HAP-1 (cell line): Measurements from ENCODE around the gene TNIP1.

Experiments used
- DNase-seq, 2 experiments: peaks; one replicate each; pipeline ENCODE4 v3.0.0-alpha.2; 2016 to 2020; ENCODE audit warnings: low spot score in 2 of 2
- H3K27me3 ChIP-seq: fragments of 250-450 bp; sonication (Bioruptor Pico); 2 replicates; pipeline ENCODE4 v1.5.1; 2020; ENCODE audit warnings: low read depth, mild to moderate bottlenecking, moderate library complexity
- H3K36me3 ChIP-seq: fragments of 250-450 bp; sonication (Bioruptor Pico); replicated peaks from 2 replicates; pipeline ENCODE4 v1.5.1; 2020; ENCODE audit warnings: mild to moderate bottlenecking
- H3K4me1 ChIP-seq: fragments of 250-450 bp; sonication (Bioruptor Pico); 2 replicates; pipeline ENCODE4 v1.5.1; 2020; ENCODE audit warnings: mild to moderate bottlenecking
- H3K4me3 ChIP-seq: fragments of 250-450 bp; sonication (Bioruptor Pico); 2 replicates; pipeline ENCODE4 v1.5.1; 2020; ENCODE audit warnings: mild to moderate bottlenecking, moderate library complexity
- H3K9me3 ChIP-seq: fragments of 250-450 bp; sonication (Bioruptor Pico); 2 replicates; pipeline ENCODE4 v1.5.1; 2020; ENCODE audit warnings: mild to moderate bottlenecking, moderate library complexity
- in situ Hi-C: fragments of 300-500 bp; cut with MboI; formaldehyde crosslinking; loops from 3 replicates; pipeline ENCODE4 v1.14.3; 2020; ENCODE audit warnings: low sequenced_read_pairs, inconsistent platforms, mixed read lengths

TNIP1 gene

GRCh38 chr5:151063142-151063989 is 17.5 kb downstream of the TNIP1 start:
- H3K4me3 ChIP-seq, result no peak overlapping the region
- DNase-seq, result no peak
- in situ Hi-C loops, result no loop called here
- no peaks in the 10 kb centered on the region for H3K27me3 ChIP-seq
- peaks cover 11% of the 10 kb centered on the region for H3K36me3 ChIP-seq
- H3K9me3 ChIP-seq, result no peaks in the 10 kb centered on the region
- no peaks in the 10 kb centered on the region for H3K4me1 ChIP-seq

- Histone ChIP-seq H3K27me3 (no peaks in the 10 kb centered on the region), H3K9me3 (no peaks in the 10 kb centered on the region), H3K36me3 (peaks cover 11% of the 10 kb centered on the region), H3K4me3 (no peak overlapping the region), H3K4me1 (no peaks in the 10 kb centered on the region)
- DNase-seq, result no peak
- in situ Hi-C loops, result no loop called here
Observed at GRCh38 chr5:151062405-151063141, 18.3 kb downstream of the TNIP1 start.

GRCh38 chr5:151060742-151061141 is 20.1 kb downstream of the TNIP1 start:
- in situ Hi-C loops, result no loop called here
- peaks cover 11% of the 10 kb centered on the region for H3K36me3 ChIP-seq
- no peaks in the 10 kb centered on the region for H3K9me3 ChIP-seq
- no peaks in the 10 kb centered on the region for H3K4me1 ChIP-seq
- H3K4me3 ChIP-seq, result no peak overlapping the region
- no peaks in the 10 kb centered on the region for H3K27me3 ChIP-seq
- no peak for DNase-seq

GRCh38 chr5:151058891-151059489 is 21.8 kb downstream of the TNIP1 start:
- in situ Hi-C loops, result loop anchor here (10.0 kb wide), 1 partner anchor 106 kb away; no protein-coding TSS in a partner anchor
- Histone ChIP-seq H3K4me3 (no peak overlapping the region), H3K4me1 (no peaks in the 10 kb centered on the region)

GRCh38 chr5:151058301-151058700 is 22.5 kb downstream of the TNIP1 start:
- in situ Hi-C loops, result loop anchor here (10.0 kb wide), 1 partner anchor 106 kb away; no protein-coding TSS in a partner anchor

More at GRCh38 chr5:151058891-151059489, 21.8 kb downstream of the TNIP1 start:
- no peak for DNase-seq
- Histone ChIP-seq H3K27me3 (no peaks in the 10 kb centered on the region), H3K36me3 (peaks cover 11% of the 10 kb centered on the region), H3K9me3 (no peaks in the 10 kb centered on the region)

GRCh38 chr5:151056379-151057325 is 24.2 kb downstream of the TNIP1 start:
- H3K27me3 ChIP-seq, result no peaks in the 10 kb centered on the region
- no peaks in the 10 kb centered on the region for H3K4me1 ChIP-seq
- H3K9me3 ChIP-seq, result no peaks in the 10 kb centered on the region
- in situ Hi-C loops, result loop anchor here (10.0 kb wide), 1 partner anchor 108 kb away; no protein-coding TSS in a partner anchor
- peaks cover 2% of the 10 kb centered on the region for H3K36me3 ChIP-seq
- H3K4me3 ChIP-seq, result no peak overlapping the region
- DNase-seq, result no peak

More at GRCh38 chr5:151058301-151058700, 22.5 kb downstream of the TNIP1 start:
- H3K4me1 ChIP-seq, result no peaks in the 10 kb centered on the region
- H3K27me3 ChIP-seq, result no peaks in the 10 kb centered on the region
- DNase-seq, result no peak
- no peak overlapping the region for H3K4me3 ChIP-seq
- H3K9me3 ChIP-seq, result no peaks in the 10 kb centered on the region
- H3K36me3 ChIP-seq, result peaks cover 11% of the 10 kb centered on the region

- Histone ChIP-seq H3K36me3 (no peaks in the 10 kb centered on the region), H3K4me3 (no peak overlapping the region), H3K9me3 (no peaks in the 10 kb centered on the region), H3K4me1 (no peaks in the 10 kb centered on the region), H3K27me3 (no peaks in the 10 kb centered on the region)
- DNase-seq, result no peak
- in situ Hi-C loops, result loop anchor here (10.0 kb wide), 1 partner anchor 109 kb away; no protein-coding TSS in a partner anchor
Observed at GRCh38 chr5:151055336-151055735, 25.5 kb downstream of the TNIP1 start.

- H3K9me3 ChIP-seq, result no peaks in the 10 kb centered on the region
- H3K27me3 ChIP-seq, result no peaks in the 10 kb centered on the region
- no peaks in the 10 kb centered on the region for H3K36me3 ChIP-seq
- H3K4me1 ChIP-seq, result no peaks in the 10 kb centered on the region
- in situ Hi-C loops, result loop anchor here (10.0 kb wide), 1 partner anchor 110 kb away; no protein-coding TSS in a partner anchor
- DNase-seq, result no peak
- no peak overlapping the region for H3K4me3 ChIP-seq
Observed at GRCh38 chr5:151054709-151055108, 26.1 kb downstream of the TNIP1 start.

GRCh38 chr5:151053796-151054462 is 26.9 kb downstream of the TNIP1 start:
- Histone ChIP-seq H3K27me3 (no peaks in the 10 kb centered on the region), H3K4me1 (no peaks in the 10 kb centered on the region), H3K9me3 (no peaks in the 10 kb centered on the region), H3K4me3 (no peak overlapping the region), H3K36me3 (peaks cover 2% of the 10 kb centered on the region; the same call in 1 of the 2 replicates)
- in situ Hi-C loops, result loop anchor here (10.0 kb wide), 1 partner anchor 111 kb away; no protein-coding TSS in a partner anchor
- DNase-seq, result no peak

- no peak for DNase-seq
- Histone ChIP-seq H3K36me3 (peaks cover 10% of the 10 kb centered on the region; the same call in 1 of the 2 replicates), H3K27me3 (no peaks in the 10 kb centered on the region), H3K4me3 (no peak overlapping the region), H3K4me1 (no peaks in the 10 kb centered on the region), H3K9me3 (no peaks in the 10 kb centered on the region)
- in situ Hi-C loops, result loop anchor here (10.0 kb wide), 1 partner anchor 112 kb away; no protein-coding TSS in a partner anchor
Observed at GRCh38 chr5:151052836-151053235, 28.0 kb downstream of the TNIP1 start.

- Histone ChIP-seq H3K36me3 (peaks cover 13% of the 10 kb centered on the region), H3K4me1 (no peaks in the 10 kb centered on the region), H3K4me3 (no peak overlapping the region), H3K9me3 (no peaks in the 10 kb centered on the region), H3K27me3 (no peaks in the 10 kb centered on the region)
- in situ Hi-C loops, result loop anchor here (10.0 kb wide), 1 partner anchor 113 kb away; no protein-coding TSS in a partner anchor
- DNase-seq, result no peak
Observed at GRCh38 chr5:151051931-151052608, 28.8 kb downstream of the TNIP1 start.
